Motor neuron (in vitro differentiated cells): Measurements from ENCODE around the gene RBMS1. TPM values are rescaled to one million over a fixed set of nuclear protein-coding genes. Genes with fewer than 3 reads are reported as not detected.

ENCODE experiments used
- ATAC-seq, 8 experiments: fragments of 200-7000 bp; cut with Tn5 transposase; replicated peaks in 6 of 8; 2 replicates each; pipeline ENCODE4 v1.8.0; 2021; ENCODE audit warnings: mild to moderate bottlenecking in 8 of 8, moderate library complexity in 8 of 8
- H3K27ac ChIP-seq, 2 donors: fragments of 250-450 bp; sonication (Bioruptor Pico); 2 replicates each; pipeline ENCODE4 v1.9.0; 2021; ENCODE audit warnings: antibody characterized with exemption in 2 of 2, mild to moderate bottlenecking in 2 of 2, moderate library complexity in 1 of 2
- H3K4me1 ChIP-seq, 2 donors: fragments of 250-450 bp; sonication (Bioruptor Pico); replicated peaks in 1 of 2; 2 replicates each; pipeline ENCODE4 v1.6.1; 2021; ENCODE audit warnings: antibody characterized with exemption in 2 of 2, mild to moderate bottlenecking in 2 of 2, moderate library complexity in 1 of 2
- H3K4me3 ChIP-seq, 5 donors: fragments of 250-450 bp; sonication (Bioruptor Pico); 2 replicates each; pipeline ENCODE4 v1.9.0; 2021; ENCODE audit warnings: antibody characterized with exemption in 5 of 5, mild to moderate bottlenecking in 5 of 5, moderate library complexity in 4 of 5
- WGBS, 10 experiments: fragments of 450-650 bp; shearing (Covaris generic); methylation state at CpG; one replicate each; pipeline ENCODE4 v1.0.0; 2022; 5-methylcytosine and 5-hydroxymethylcytosine counted together
- in situ Hi-C, 9 experiments: fragments of 400-800 bp; cut with MboI; loops; one replicate each; pipeline ENCODE4 v1.15.0; 2021; ENCODE audit warnings: low sequenced_read_pairs in 9 of 9, low pct_unique_long_range_greater_than_20kb in 2 of 9; ENCODE audit not compliant: unreplicated experiment in 9 of 9
- total RNA-seq, 8 experiments: library from RNA; unstranded; fragments of 300-600 nt; gene quantifications; 2 replicates each; pipeline versions ENCODE4 v1.2.3 to v1.2.4, GENCODE V29; 2022

Gene RBMS1
- total RNA-seq, 8 experiments from 2014 or later, result 17.9 to 172 (median 53.5) TPM

DNA sequence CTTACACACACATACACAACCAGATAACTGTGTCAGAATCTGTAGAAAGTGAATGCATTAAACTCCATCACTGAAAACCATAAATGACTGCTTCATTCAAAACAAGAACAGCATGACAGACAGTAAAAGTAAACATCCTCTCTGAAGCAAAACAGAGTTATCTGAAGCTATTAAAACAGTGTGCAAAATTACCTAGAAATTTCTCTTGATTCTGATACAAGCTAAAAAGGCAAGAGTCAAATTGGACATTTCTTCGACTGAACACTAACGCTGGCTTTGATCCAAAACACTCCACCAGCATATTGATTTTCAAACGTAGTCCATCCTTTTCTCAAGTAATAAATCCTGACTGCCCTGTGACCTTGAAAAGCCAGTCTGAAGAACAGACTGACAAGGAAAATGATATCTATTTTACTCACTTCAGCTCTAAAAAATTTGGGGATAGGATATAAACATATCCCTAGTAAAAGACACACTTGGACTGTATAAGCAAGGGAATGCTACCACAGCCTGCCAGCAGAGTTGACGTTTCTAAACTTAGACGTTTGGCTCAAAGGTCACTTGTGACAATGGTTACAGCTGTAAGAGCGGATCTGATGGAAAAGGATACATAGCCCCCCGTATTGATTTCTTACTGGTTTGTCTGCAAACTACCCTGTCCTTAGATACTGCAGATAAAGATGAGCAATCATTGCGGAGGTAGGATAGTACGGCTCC, 164.6 kb downstream of the RBMS1 start:
- 43 to 100% (median 72%) methylated on average over 1 to 9 of the region's 9 CpGs for WGBS, 10 experiments
- in situ Hi-C loops, result no loop called here
- peak in 2 of 8 experiments; percentile 13 to 37 for ATAC-seq
- Histone ChIP-seq H3K27ac (no peak overlapping the region), H3K4me3 (no peak overlapping the region), H3K4me1 (peaks cover 8 to 10% of the 10 kb centered on the region in 2 donors)

DNA sequence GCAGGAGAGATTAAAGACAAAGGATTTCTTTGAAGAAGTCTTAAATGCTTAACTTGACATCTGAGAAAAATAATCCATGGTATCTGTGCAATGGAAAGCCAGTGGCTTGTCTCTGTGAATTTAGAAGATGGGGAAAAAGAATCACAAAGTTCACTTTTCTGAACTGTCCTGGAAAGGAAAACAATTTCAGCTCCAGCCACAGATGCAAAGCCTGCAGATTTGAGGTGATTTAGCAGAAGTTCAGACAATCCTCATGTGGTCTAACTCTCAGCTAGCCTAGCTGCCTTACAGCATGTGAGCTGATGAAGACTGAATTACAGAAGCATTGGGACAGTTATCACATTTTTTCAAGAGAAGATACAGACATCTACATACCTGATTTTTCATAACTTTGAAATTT, 166.8 kb downstream of the RBMS1 start:
- ATAC-seq, result no peak
- no peak overlapping the region for H3K4me3 ChIP-seq
- H3K4me1 ChIP-seq, result peaks cover 8 to 10% of the 10 kb centered on the region in 2 donors
- no peak overlapping the region for H3K27ac ChIP-seq
- in situ Hi-C loops, result no loop called here

DNA sequence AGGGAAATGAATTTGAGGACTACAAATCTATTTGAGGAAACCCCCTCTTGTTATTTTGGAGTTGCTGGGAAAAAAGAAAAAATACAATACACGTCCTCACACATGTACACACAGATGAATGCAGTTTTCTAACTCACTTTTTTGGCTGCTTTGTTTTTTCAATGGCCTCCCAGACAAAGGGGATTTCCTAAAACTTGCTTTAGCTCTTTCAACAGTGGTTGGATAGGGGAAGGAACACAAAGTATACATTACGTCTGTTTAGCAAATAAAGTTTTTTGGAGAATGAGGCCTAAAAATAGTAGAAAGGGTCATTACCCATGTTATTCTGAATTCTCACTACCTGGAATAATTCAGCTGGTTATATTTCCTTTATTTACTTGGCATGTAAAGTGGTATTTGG, 168.2 kb downstream of the RBMS1 start:
- H3K27ac ChIP-seq, result no peak overlapping the region
- WGBS, 10 experiments, result 80 to 100% (median 92%) methylated on average over 1 to 2 of the region's 2 CpGs; no CpG with 5 or more reads in 2 of the 10 experiments
- in situ Hi-C loops, result no loop called here
- ATAC-seq, result no peak
- H3K4me1 ChIP-seq, result peaks cover 8 to 10% of the 10 kb centered on the region in 2 donors
- H3K4me3 ChIP-seq, result no peak overlapping the region

DNA sequence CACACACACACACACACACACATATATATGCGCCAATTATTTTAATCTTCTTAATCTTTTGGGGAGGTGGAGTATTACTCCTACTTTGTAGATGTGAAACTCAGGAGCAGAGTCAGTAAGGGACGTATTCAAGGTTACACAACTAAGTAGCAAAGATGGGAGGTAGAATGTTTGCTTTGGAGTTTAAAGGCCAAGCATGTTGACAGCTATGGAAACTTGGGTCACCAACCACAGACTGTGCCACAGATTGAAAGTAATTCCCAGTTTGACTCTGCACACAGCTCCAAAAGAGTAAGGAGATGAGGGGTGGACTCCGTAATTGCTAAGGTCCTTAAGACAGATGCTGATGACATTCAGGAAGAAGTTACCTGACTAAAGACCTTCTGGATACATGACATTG, 168.7 kb downstream of the RBMS1 start:
- 100% methylated on average over 1 of the region's 3 CpGs; no CpG with 5 or more reads in 6 of the 10 experiments for WGBS, 10 experiments
- in situ Hi-C loops, result loop anchor here in 1 of 9 experiments (25.0 kb wide), 1 partner anchor 662 kb away; no protein-coding TSS in a partner anchor
- Histone ChIP-seq H3K4me3 (no peak overlapping the region), H3K27ac (no peak overlapping the region), H3K4me1 (peaks cover 8 to 10% of the 10 kb centered on the region in 2 donors)
- peak in 1 of 8 experiments; percentile 5 for ATAC-seq

DNA sequence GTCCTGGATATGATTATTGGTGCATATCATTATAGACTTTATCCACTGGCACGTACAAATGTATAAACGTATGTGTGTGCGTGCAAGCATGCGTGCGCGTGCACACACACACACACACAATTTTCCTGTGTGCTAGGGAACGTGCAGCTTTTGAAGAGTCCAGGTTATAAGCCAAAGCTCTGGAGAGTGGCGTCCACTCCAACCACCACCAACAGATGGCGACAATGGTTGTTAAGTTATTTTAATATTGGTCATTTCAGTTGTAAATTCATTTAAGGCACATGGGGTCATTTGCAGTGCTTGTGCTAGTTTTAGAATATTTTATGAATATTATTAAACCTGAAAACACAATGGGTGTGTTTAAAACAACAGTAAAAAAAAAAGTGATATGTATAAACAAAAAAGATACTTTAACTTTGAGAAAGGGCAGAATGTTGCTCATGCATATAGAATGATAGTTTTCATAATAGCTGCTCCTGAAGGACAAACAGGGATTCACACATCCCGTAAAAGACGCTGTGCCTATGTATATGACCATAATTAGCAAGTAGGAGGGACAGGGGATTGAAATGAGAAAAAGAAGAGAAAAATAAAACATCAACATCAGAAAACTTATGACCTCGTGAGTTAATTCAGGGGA, 169.3 kb downstream of the RBMS1 start:
- H3K27ac ChIP-seq, result no peak overlapping the region
- 33 to 83% (median 73%) methylated on average over 1 to 12 of the region's 12 CpGs for WGBS, 10 experiments
- in situ Hi-C loops, result loop anchor here in 1 of 9 experiments (25.0 kb wide), 1 partner anchor 663 kb away; no protein-coding TSS in a partner anchor
- peaks cover 8 to 9% of the 10 kb centered on the region in 2 donors for H3K4me1 ChIP-seq
- ATAC-seq, result peak in 4 of 8 experiments; percentile 48 to 81 (median 71)
- no peak overlapping the region for H3K4me3 ChIP-seq

DNA sequence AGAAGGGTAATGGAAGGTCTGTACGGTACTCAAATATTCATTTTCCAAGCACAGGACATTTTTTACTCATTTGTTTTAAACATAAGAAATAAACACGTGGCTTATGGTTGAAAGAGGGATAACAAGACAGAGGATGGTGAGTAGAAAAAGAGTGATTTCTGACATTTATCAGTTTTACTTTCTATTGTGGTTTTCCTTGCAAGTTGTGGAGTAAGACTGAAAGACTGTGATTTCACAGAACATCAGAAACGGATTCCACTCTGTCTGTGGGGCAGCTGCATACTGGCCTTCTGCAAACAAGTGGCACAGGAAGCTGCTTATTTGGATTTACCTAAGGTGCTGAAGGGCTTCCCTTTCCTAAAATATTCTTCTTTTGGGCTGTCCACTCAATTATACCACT, 171.3 kb downstream of the RBMS1 start:
- in situ Hi-C loops, result loop anchor here in 1 of 9 experiments (25.0 kb wide), 1 partner anchor 665 kb away; no protein-coding TSS in a partner anchor
- WGBS, 10 experiments, result 53 to 100% (median 92%) methylated on average over 1 to 3 of the region's 3 CpGs
- no peak overlapping the region for H3K4me3 ChIP-seq
- no peak overlapping the region for H3K27ac ChIP-seq
- no peak for ATAC-seq
- peaks cover 5 to 12% of the 10 kb centered on the region in 2 donors for H3K4me1 ChIP-seq

DNA sequence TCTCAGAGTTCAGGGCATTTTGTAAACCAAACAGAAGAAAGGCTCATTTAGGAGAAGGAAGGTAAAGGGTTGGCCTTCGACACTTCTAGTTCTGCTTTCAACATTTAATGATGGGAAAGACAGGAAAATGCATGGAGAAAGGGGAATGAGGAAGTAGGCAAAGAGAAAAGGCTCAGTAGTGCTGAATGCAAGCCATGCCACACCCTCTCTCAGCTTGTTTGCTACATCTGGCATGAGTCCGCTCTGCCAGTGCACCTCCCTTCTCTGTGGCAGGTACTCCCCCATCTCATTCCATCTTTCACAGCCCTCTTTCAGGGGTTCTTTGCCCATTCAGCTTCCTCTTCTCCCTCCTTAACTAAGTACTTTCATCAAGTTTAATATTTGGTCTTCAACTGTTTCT, 172.6 kb downstream of the RBMS1 start:
- H3K4me3 ChIP-seq, result no peak overlapping the region
- peaks cover 10 to 24% of the 10 kb centered on the region in 2 donors for H3K4me1 ChIP-seq
- H3K27ac ChIP-seq, result no peak overlapping the region
- peak in 3 of 8 experiments; percentile 6 to 64 (median 20) for ATAC-seq
- 7 to 100% (median 76%) methylated on average over 1 to 2 of the region's 2 CpGs; no CpG with 5 or more reads in 2 of the 10 experiments for WGBS, 10 experiments
- in situ Hi-C loops, result loop anchor here in 1 of 9 experiments (25.0 kb wide), 1 partner anchor 666 kb away; no protein-coding TSS in a partner anchor

DNA sequence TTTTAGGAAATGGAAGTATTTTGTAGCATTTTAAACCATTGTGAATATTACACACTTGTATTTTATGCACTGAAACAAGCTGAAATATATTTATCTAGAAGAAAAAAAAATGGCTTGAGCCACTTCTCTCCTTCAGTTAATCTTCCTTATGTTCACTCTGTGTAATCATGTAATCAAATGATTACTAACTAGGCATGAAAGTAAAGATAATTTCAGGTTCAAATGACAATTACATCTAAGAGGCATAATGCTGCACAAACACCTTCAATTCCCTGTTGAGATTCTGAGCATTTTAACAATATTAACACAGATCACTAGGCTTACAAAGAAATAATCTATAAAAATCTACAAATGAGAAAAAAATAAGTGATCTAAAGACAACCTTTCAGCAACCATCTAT, 173.9 kb downstream of the RBMS1 start:
- in situ Hi-C loops, result loop anchor here in 1 of 9 experiments (25.0 kb wide), 1 partner anchor 668 kb away; no protein-coding TSS in a partner anchor
- no peak for ATAC-seq
- H3K4me3 ChIP-seq, result no peak overlapping the region
- peaks cover 10 to 24% of the 10 kb centered on the region in 2 donors for H3K4me1 ChIP-seq
- no peak overlapping the region for H3K27ac ChIP-seq

DNA sequence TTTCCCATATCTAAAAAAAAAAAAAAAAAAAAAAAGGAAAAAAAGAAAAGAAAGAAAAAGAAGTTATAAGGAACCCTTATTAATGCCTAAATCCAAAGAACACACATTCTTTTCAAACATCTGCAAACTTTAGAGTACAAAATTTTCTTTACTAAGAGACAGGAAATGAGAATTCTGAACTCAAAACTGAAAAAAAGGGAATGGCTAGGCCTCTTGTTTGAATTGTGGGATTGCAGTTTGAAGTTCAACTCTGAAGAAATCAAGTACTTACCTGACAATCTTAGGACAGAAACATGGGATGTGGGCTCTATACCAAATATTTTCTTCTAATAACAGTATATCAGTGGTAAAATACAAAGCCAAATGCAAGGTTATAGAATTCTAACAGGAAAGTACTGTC, 175.4 kb downstream of the RBMS1 start:
- ATAC-seq, result no peak
- Histone ChIP-seq H3K4me1 (peaks cover 10 to 24% of the 10 kb centered on the region in 2 donors), H3K4me3 (no peak overlapping the region), H3K27ac (no peak overlapping the region)
- in situ Hi-C loops, result loop anchor here in 1 of 9 experiments (25.0 kb wide), 1 partner anchor 669 kb away; no protein-coding TSS in a partner anchor

DNA sequence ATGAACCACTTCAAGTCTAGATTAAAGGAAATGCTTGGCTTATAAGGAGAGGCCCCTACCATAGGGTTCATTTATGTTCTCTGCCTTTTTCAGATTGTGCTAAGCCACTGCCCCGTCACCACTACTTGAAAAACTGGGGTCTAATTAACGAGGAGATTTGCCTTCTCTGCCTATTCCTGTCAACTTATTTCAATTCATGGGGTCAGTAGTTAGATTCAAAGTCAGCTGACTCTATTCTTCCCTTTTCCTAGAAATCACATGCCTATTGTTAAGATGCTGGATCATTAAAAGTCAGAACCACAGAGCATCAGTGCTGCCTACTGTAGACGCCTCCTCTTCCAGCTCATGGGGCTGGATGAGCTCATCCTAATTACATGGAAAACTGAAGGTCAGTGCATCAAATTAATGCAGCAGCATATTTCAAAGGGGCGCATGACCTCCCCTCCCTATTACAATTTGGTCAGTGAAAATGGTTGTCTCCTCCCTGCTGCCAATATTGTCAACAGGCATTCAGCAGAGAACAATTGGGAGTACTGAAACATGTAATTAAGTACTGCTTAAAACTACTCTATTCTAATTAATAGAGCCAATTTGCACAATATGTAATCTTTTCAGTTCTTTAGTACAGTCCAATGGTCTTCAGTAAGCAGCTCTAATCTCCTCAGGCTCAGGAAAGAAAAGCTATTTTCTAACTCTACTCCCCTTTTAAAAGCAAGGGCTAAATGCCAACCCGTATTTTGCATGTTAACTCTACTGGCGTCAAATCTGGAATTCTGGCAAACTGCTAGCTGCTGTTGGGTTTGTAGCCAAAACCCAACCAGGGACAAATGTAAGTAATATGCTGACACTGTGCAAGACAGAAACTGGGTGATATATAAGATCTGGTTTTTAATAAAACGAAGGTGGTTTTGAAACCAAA, 176.2 kb downstream of the RBMS1 start:
- WGBS, 10 experiments, result 2 to 72% (median 50%) methylated on average over 2 to 7 of the region's 7 CpGs
- ATAC-seq, result peak; percentile 55 to 98 (median 97)
- Histone ChIP-seq H3K4me1 (peaks cover 10 to 24% of the 10 kb centered on the region in 2 donors), H3K27ac (peak overlapping the region in 1 of 2 donors; percentile 30), H3K4me3 (no peak overlapping the region)
- in situ Hi-C loops, result loop anchor here in 1 of 9 experiments (25.0 kb wide), 1 partner anchor 670 kb away; no protein-coding TSS in a partner anchor

DNA sequence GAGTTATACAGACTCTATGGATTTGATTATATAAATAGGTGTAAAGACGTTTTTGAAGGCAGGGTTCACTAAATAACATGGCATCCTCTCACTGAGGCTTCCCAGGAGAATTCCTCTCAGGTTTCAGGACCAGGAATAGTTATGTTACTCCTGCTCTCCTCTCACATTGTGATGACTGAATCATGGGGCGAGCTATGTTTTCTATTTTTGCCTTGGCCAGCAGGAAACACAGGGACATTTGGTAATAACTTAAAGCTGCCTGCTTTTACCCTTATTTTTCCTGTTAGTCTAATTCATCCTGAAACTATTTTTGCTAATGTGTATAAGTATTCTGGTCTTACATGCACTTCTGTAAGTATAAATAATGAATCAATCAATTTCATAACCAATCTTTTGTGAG, 178.3 kb downstream of the RBMS1 start:
- H3K4me1 ChIP-seq, result peaks cover 10 to 24% of the 10 kb centered on the region in 2 donors
- ATAC-seq, result peak in 1 of 8 experiments; percentile 5
- no peak overlapping the region for H3K4me3 ChIP-seq
- 0 to 83% (median 40%) methylated on average over 1 to 2 of the region's 2 CpGs; no CpG with 5 or more reads in 3 of the 10 experiments for WGBS, 10 experiments
- in situ Hi-C loops, result loop anchor here in 1 of 9 experiments (25.0 kb wide), 1 partner anchor 672 kb away; no protein-coding TSS in a partner anchor
- no peak overlapping the region for H3K27ac ChIP-seq

DNA sequence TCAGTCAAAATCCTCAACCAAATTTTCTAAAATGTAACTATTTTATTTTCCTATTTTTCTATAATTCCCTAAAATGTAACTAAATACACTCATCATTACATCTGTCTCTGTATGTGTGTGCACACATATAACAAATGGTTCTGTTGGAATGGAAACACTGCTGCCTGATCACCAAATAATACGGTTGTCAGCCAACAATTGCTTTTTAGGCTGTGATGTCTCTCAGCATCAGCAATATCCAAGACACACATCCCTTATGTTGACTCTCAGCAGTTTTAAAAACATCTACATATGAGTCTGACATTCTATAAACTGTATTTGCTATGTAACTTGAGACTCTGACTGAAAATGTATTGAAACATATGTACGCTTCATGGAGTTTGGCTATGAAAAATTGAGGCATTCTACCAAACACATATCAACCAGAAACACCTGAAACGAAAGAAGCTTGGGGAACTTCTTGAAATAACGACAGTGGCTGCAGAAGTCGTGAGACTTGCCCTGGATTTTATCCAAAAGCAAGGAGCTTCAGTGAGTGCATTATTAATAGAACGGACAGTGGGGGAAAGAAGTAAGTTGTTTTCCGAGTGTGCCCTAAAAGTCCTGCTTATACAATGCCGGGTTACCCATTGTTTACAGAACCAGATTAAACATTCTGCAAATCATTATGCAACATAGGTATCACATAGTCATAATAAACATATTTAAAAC, 183.3 kb downstream of the RBMS1 start:
- Histone ChIP-seq H3K4me3 (no peak overlapping the region), H3K4me1 (no peaks in the 10 kb centered on the region), H3K27ac (no peak overlapping the region)
- in situ Hi-C loops, result loop anchor here in 1 of 9 experiments (25.0 kb wide), 1 partner anchor 677 kb away; no protein-coding TSS in a partner anchor
- 64 to 100% (median 86%) methylated on average over 1 to 8 of the region's 8 CpGs for WGBS, 10 experiments
- peak in 1 of 8 experiments; percentile 27 for ATAC-seq
